CD4-positive, alpha-beta memory T cell (primary cell): ENCODE results near the gene CCDC82. TPM values are rescaled to one million over a fixed set of nuclear protein-coding genes. Genes with fewer than 3 reads are reported as not detected.

Experiments
- CTCF ChIA-PET: fragments of 350-600 bp; sonication (Branson Sonifier 250); formaldehyde crosslinking; loops from one replicate; lab custom pipeline; 2021; ENCODE audit warnings: inconsistent platforms; ENCODE audit not compliant: partially characterized antibody; lab: Charles Lee
- POLR2A ChIA-PET: fragments of 350-600 bp; sonication (Branson Sonifier 250); formaldehyde crosslinking; loops from one replicate; lab custom pipeline; 2021; ENCODE audit not compliant: partially characterized antibody; lab: Charles Lee
- DNase-seq, 5 donors: peaks; one replicate each; pipeline versions ENCODE4 v3.0.0 to v3.0.0-alpha.2; 2020 to 2022; ENCODE audit warnings: mixed read lengths in 1 of 5
- H3K27ac ChIP-seq: one replicate; pipeline ENCODE4 v1.7.0; 2013; ENCODE audit warnings: low read depth, low read length
- H3K27me3 ChIP-seq: 2 replicates; pipeline ENCODE4 v1.7.0; 2013; ENCODE audit warnings: mild to moderate bottlenecking, low read length, moderate library complexity; ENCODE audit not compliant: insufficient read depth
- H3K36me3 ChIP-seq: 2 replicates; pipeline ENCODE4 v1.7.0; 2013; ENCODE audit warnings: mild to moderate bottlenecking, low read length, moderate library complexity; ENCODE audit not compliant: insufficient read depth
- H3K4me1 ChIP-seq: 2 replicates; pipeline ENCODE4 v1.7.0; 2013; ENCODE audit warnings: mild to moderate bottlenecking, low read length, moderate library complexity; ENCODE audit not compliant: insufficient read depth
- H3K4me3 ChIP-seq, 2 donors: one replicate each; pipeline ENCODE4 v1.7.0; 2013; ENCODE audit warnings: low read length in 2 of 2, mild to moderate bottlenecking in 1 of 2
- H3K9me3 ChIP-seq, 2 donors: one replicate each; pipeline ENCODE4 v1.7.0; 2013; ENCODE audit warnings: low read length in 2 of 2, control low read depth in 1 of 2; ENCODE audit not compliant: control insufficient read depth in 1 of 2
- H3K27ac Mint-ChIP-seq, 7 donors: one replicate each; pipeline ENCODE4 v1.8.0; 2020 to 2021; ENCODE audit warnings: mixed read lengths in 7 of 7, mild to moderate bottlenecking in 6 of 7, inconsistent platforms in 3 of 7, moderate library complexity in 3 of 7
- H3K27me3 Mint-ChIP-seq, 2 donors: one replicate each; pipeline ENCODE4 v1.8.0; 2020 to 2021; ENCODE audit warnings: mixed read lengths in 2 of 2
- H3K36me3 Mint-ChIP-seq, 2 donors: one replicate each; pipeline ENCODE4 v1.8.0; 2020 to 2021; ENCODE audit warnings: mixed read lengths in 2 of 2, inconsistent platforms in 1 of 2, mild to moderate bottlenecking in 1 of 2
- H3K4me1 Mint-ChIP-seq, 4 donors: one replicate each; pipeline ENCODE4 v1.8.0; 2020 to 2021; ENCODE audit warnings: mixed read lengths in 4 of 4, mild to moderate bottlenecking in 1 of 4
- H3K4me3 Mint-ChIP-seq, 8 donors: one replicate each; pipeline ENCODE4 v1.8.0; 2020 to 2021; ENCODE audit warnings: mixed read lengths in 8 of 8, mild to moderate bottlenecking in 7 of 8, moderate library complexity in 6 of 8, inconsistent platforms in 3 of 8
- H3K9me3 Mint-ChIP-seq, 8 donors: one replicate each; pipeline ENCODE4 v1.8.0; 2020 to 2021; ENCODE audit warnings: mixed read lengths in 8 of 8, mild to moderate bottlenecking in 5 of 8, inconsistent platforms in 3 of 8, moderate library complexity in 1 of 8
- intact Hi-C: fragments of 100-400 bp; cut with micrococcal nuclease; formaldehyde crosslinking; loops from one replicate; pipeline ENCODE4 v1.15.1; 2023
- polyA plus RNA-seq, 2 donors: library from polyadenylated mRNA; unstranded; fragments of 300-500 nt; fragmentation: Illumina TruSeq; gene quantifications; one replicate each; pipeline ENCODE4 v1.2.3, GENCODE V29; 2021
- total RNA-seq, 2 experiments: library from RNA; stranded (reverse); gene quantifications; one replicate each; pipeline ENCODE4 v1.2.3, GENCODE V29; 2021

CCDC82 gene
- total and polyA plus RNA-seq, 4 experiments from 2014 or later: 12.9 to 42.8 (median 33.5) TPM

- Mint-ChIP-seq H3K27ac (peak overlapping the region in 1 of 7 donors; percentile 17), H3K4me3 (peak overlapping the region in 4 of 8 donors; percentile 16 to 37 (median 30)), H3K36me3 (peaks cover 31 to 43% of the 10 kb centered on the region in 2 donors), H3K9me3 (no peaks in the 10 kb centered on the region), H3K4me1 (peaks cover 51 to 83% (median 69%) of the 10 kb centered on the region in 4 donors), H3K27me3 (no peaks in the 10 kb centered on the region)
- Histone ChIP-seq H3K4me1 (peaks cover 75% of the 10 kb centered on the region), H3K27ac (no peak overlapping the region), H3K27me3 (no peaks in the 10 kb centered on the region), H3K9me3 (no peaks in the 10 kb centered on the region), H3K36me3 (peaks cover 3% of the 10 kb centered on the region), H3K4me3 (no peak overlapping the region)
- CTCF ChIA-PET: interaction anchor here (0.6 to 3.7 kb wide), 3 partner anchors 10 to 76 kb away, joined by 3 to 37 read pairs (median 4); partner anchors contain the start of gene MAML2
- intact Hi-C loops: no loop called here
- POLR2A ChIA-PET: interaction anchor here (1.0 to 1.2 kb wide), 2 partner anchors 12 to 13 kb away, joined by 3 read pairs; no protein-coding TSS in a partner anchor
- DNase-seq: no peak
Observed at GRCh38 chr11:96331699-96332116, 58.0 kb downstream of the CCDC82 start.

- H3K4me1 ChIP-seq: peaks cover 63% of the 10 kb centered on the region
- no peaks in the 10 kb centered on the region for H3K27me3 ChIP-seq
- H3K4me1 Mint-ChIP-seq: peaks cover 50 to 83% (median 67%) of the 10 kb centered on the region in 4 donors
- intact Hi-C loops: no loop called here
- H3K9me3 Mint-ChIP-seq: no peaks in the 10 kb centered on the region
- peak overlapping the region in 2 of 8 donors; percentile 39 to 48 for H3K4me3 Mint-ChIP-seq
- H3K36me3 ChIP-seq: peaks cover 3% of the 10 kb centered on the region
- no peak overlapping the region for H3K27ac ChIP-seq
- no peaks in the 10 kb centered on the region for H3K9me3 ChIP-seq
- no peaks in the 10 kb centered on the region for H3K27me3 Mint-ChIP-seq
- POLR2A ChIA-PET: interaction anchor here (0.6 to 1.2 kb wide), 3 partner anchors 9 to 18 kb away, joined by 3 to 4 read pairs (median 3); partner anchors contain the start of gene MAML2
- peaks cover 29 to 35% of the 10 kb centered on the region in 2 donors for H3K36me3 Mint-ChIP-seq
- H3K4me3 ChIP-seq: no peak overlapping the region
- peak overlapping the region in 4 of 7 donors; percentile 8 to 36 (median 26) for H3K27ac Mint-ChIP-seq
- no peak for DNase-seq
- CTCF ChIA-PET: interaction anchor here (0.7 to 3.7 kb wide), 4 partner anchors 9 to 64 kb away, joined by 3 to 37 read pairs (median 3); partner anchors contain the start of gene MAML2
Observed at GRCh38 chr11:96330511-96330859, 59.2 kb downstream of the CCDC82 start.

GRCh38 chr11:96329855-96330510 is 59.7 kb downstream of the CCDC82 start:
- no peak overlapping the region for H3K27ac ChIP-seq
- no peaks in the 10 kb centered on the region for H3K27me3 Mint-ChIP-seq
- no peaks in the 10 kb centered on the region for H3K9me3 Mint-ChIP-seq
- CTCF ChIA-PET: interaction anchor here (0.7 to 3.7 kb wide), 4 partner anchors 9 to 64 kb away, joined by 3 to 37 read pairs (median 3); partner anchors contain the start of gene MAML2
- peaks cover 58% of the 10 kb centered on the region for H3K4me1 ChIP-seq
- H3K36me3 Mint-ChIP-seq: peaks cover 28 to 34% of the 10 kb centered on the region in 2 donors
- H3K27me3 ChIP-seq: no peaks in the 10 kb centered on the region
- intact Hi-C loops: no loop called here
- peak overlapping the region in 4 of 7 donors; percentile 19 to 59 (median 28) for H3K27ac Mint-ChIP-seq
- no peak overlapping the region for H3K4me3 ChIP-seq
- peaks cover 51 to 83% (median 67%) of the 10 kb centered on the region in 4 donors for H3K4me1 Mint-ChIP-seq
- H3K4me3 Mint-ChIP-seq: peak overlapping the region in 3 of 8 donors; percentile 36 to 43 (median 41)
- H3K36me3 ChIP-seq: no peaks in the 10 kb centered on the region
- H3K9me3 ChIP-seq: no peaks in the 10 kb centered on the region
- POLR2A ChIA-PET: interaction anchor here (0.6 to 1.2 kb wide), 3 partner anchors 10 to 18 kb away, joined by 3 to 4 read pairs (median 3); partner anchors contain the start of gene MAML2
- no peak for DNase-seq

- intact Hi-C loops: no loop called here
- peaks cover 48 to 83% (median 67%) of the 10 kb centered on the region in 4 donors for H3K4me1 Mint-ChIP-seq
- Histone ChIP-seq H3K4me1 (peaks cover 54% of the 10 kb centered on the region), H3K36me3 (no peaks in the 10 kb centered on the region), H3K4me3 (no peak overlapping the region), H3K27me3 (no peaks in the 10 kb centered on the region), H3K9me3 (no peaks in the 10 kb centered on the region), H3K27ac (no peak overlapping the region)
- H3K9me3 Mint-ChIP-seq: no peaks in the 10 kb centered on the region
- peak overlapping the region in 2 of 7 donors; percentile 48 to 60 for H3K27ac Mint-ChIP-seq
- ChIA-PET CTCF (interaction anchor here (2.0 to 3.7 kb wide), 2 partner anchors 12 to 13 kb away, joined by 5 to 37 read pairs; partner anchors contain the start of gene MAML2), POLR2A (interaction anchor here (1.1 kb wide), 1 partner anchor 14 kb away, joined by 4 read pairs; the partner anchor contains the start of gene MAML2)
- no peaks in the 10 kb centered on the region for H3K27me3 Mint-ChIP-seq
- no peak overlapping the region for H3K4me3 Mint-ChIP-seq
- DNase-seq: no peak
- H3K36me3 Mint-ChIP-seq: peaks cover 29 to 34% of the 10 kb centered on the region in 2 donors
Observed at GRCh38 chr11:96329419-96329818, 60.3 kb downstream of the CCDC82 start.

GRCh38 chr11:96328395-96329010 is 61.2 kb downstream of the CCDC82 start:
- Mint-ChIP-seq H3K9me3 (no peaks in the 10 kb centered on the region), H3K27me3 (no peaks in the 10 kb centered on the region), H3K4me1 (peaks cover 48 to 83% (median 65%) of the 10 kb centered on the region in 4 donors), H3K27ac (peak overlapping the region in 2 of 7 donors; percentile 22 to 43), H3K4me3 (peak overlapping the region in 1 of 8 donors; percentile 5), H3K36me3 (peaks cover 32 to 38% of the 10 kb centered on the region in 2 donors)
- CTCF ChIA-PET: interaction anchor here (0.7 to 2.0 kb wide), 3 partner anchors 13 to 22 kb away, joined by 3 to 5 read pairs (median 3); partner anchors contain the start of gene MAML2
- H3K4me1 ChIP-seq: peaks cover 50% of the 10 kb centered on the region
- H3K36me3 ChIP-seq: no peaks in the 10 kb centered on the region
- H3K27me3 ChIP-seq: no peaks in the 10 kb centered on the region
- no peak for DNase-seq
- intact Hi-C loops: no loop called here
- POLR2A ChIA-PET: no interaction called here
- no peak overlapping the region for H3K4me3 ChIP-seq
- no peak overlapping the region for H3K27ac ChIP-seq
- H3K9me3 ChIP-seq: no peaks in the 10 kb centered on the region

- peak overlapping the region in 2 of 7 donors; percentile 55 to 79 for H3K27ac Mint-ChIP-seq
- CTCF ChIA-PET: interaction anchor here (2.8 kb wide), 1 partner anchor 16 kb away, joined by 9 read pairs; the partner anchor contains the start of gene MAML2
- POLR2A ChIA-PET: no interaction called here
- H3K9me3 Mint-ChIP-seq: no peaks in the 10 kb centered on the region
- Histone ChIP-seq H3K4me3 (no peak overlapping the region), H3K27ac (no peak overlapping the region), H3K4me1 (peaks cover 34% of the 10 kb centered on the region), H3K27me3 (no peaks in the 10 kb centered on the region), H3K9me3 (no peaks in the 10 kb centered on the region), H3K36me3 (no peaks in the 10 kb centered on the region)
- H3K4me1 Mint-ChIP-seq: peaks cover 38 to 81% (median 57%) of the 10 kb centered on the region in 4 donors
- no peaks in the 10 kb centered on the region for H3K27me3 Mint-ChIP-seq
- no peak for DNase-seq
- intact Hi-C loops: no loop called here
- H3K4me3 Mint-ChIP-seq: peak overlapping the region in 1 of 8 donors; percentile 32
- peaks cover 42 to 49% of the 10 kb centered on the region in 2 donors for H3K36me3 Mint-ChIP-seq
Observed at GRCh38 chr11:96326959-96327358, 62.8 kb downstream of the CCDC82 start.
